Skeletal muscle tissue (tissue), 4 donors: ENCODE data around the gene EIF3A. TPM values are rescaled to one million over a fixed set of nuclear protein-coding genes. Genes with fewer than 3 reads are reported as not detected.
"Not testable (repeated sequence)": the region's sequence is repeated elsewhere in the genome, so short reads cannot be mapped to it uniquely, and the experiment has no call there.

Source experiments
- H3K27ac ChIP-seq: one replicate; pipeline ENCODE4 v1.7.0; 2013; ENCODE audit warnings: mild to moderate bottlenecking, low read depth, low read length, inconsistent platforms
- H3K27me3 ChIP-seq, 3 donors: one replicate each; pipeline ENCODE4 v1.7.0; 2013; ENCODE audit warnings: low read length in 3 of 3; ENCODE audit not compliant: control insufficient read depth in 3 of 3, insufficient read depth in 3 of 3
- H3K36me3 ChIP-seq, 3 donors: one replicate each; pipeline ENCODE4 v1.7.0; 2013; ENCODE audit warnings: low read length in 3 of 3; ENCODE audit not compliant: control insufficient read depth in 3 of 3, insufficient read depth in 3 of 3
- H3K4me1 ChIP-seq, 3 donors: one replicate each; pipeline ENCODE4 v1.7.0; 2013; ENCODE audit warnings: low read length in 3 of 3, mild to moderate bottlenecking in 3 of 3; ENCODE audit not compliant: control insufficient read depth in 3 of 3, insufficient read depth in 3 of 3
- H3K4me3 ChIP-seq, 3 donors: one replicate each; pipeline ENCODE4 v1.7.0; 2013; ENCODE audit warnings: low read length in 3 of 3
- H3K9ac ChIP-seq, 3 donors: one replicate each; pipeline ENCODE4 v1.7.0; 2013; ENCODE audit warnings: low read length in 3 of 3, mild to moderate bottlenecking in 3 of 3, moderate library complexity in 2 of 3, low read depth in 1 of 3
- H3K9me3 ChIP-seq, 3 donors: one replicate each; pipeline ENCODE4 v1.7.0; 2013; ENCODE audit warnings: low read length in 3 of 3; ENCODE audit not compliant: control insufficient read depth in 3 of 3
- total RNA-seq: library from RNA; depleted of rRNA; stranded (reverse); fragments of >200 nt; gene quantifications from one replicate; pipeline ENCODE4 v1.2.3, GENCODE V29; 2014
- donor health status: Osteomylitis.

The EIF3A gene
- total RNA-seq, 1 donor from 2014 or later, result 59.5 TPM

GRCh38 chr10:119101366-119102098 lies 20.9 kb upstream of the EIF3A start:
- Histone ChIP-seq H3K27ac (no peak overlapping the region), H3K4me3 (no peak overlapping the region)

DNA sequence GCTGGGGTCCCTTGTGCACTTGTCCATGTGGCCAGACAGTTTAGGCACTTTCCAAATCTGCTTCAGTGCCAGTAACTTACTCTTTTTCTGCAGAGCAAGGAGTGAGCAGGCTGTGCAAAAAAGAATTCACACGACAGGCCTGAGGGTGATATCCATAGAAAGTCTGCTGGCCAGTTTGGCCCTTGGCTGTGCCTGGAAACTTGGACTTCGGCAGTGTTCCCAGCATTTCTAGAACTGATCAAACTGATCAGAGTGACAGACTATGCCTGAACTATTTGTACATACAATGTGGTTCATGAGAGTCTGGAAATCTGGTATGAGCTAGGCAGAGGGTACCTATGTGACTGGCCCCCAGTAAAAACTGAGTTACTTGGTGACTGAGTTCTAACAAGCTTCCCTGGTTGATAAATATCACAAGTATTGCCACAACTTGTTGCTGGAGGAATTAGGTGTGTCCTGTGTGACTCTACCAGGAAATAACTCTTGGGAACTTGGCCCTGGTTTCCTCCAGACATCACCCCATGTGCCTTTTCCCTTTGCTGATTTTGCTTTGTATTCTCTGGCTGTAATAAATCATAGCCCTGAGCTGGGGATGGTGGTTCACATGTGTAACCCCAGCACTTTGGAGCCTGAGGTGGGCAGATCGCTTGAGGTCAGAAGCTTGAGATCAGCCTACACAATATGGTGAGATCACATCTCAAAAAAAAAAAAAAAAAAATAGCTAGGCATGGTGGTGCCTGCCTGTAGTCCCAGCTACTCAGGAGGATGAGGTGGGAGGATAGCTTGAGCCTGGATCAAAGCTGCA lies 20.0 kb upstream of the EIF3A start:
- no peaks in the 10 kb centered on the region for H3K36me3 ChIP-seq
- H3K9ac ChIP-seq, result no peak overlapping the region
- H3K27me3 ChIP-seq, result no peaks in the 10 kb centered on the region
- H3K27ac ChIP-seq, result no peak overlapping the region
- peaks cover 8 to 10% (median 9%) of the 10 kb centered on the region in 3 donors for H3K4me1 ChIP-seq
- H3K9me3 ChIP-seq, result no peaks in the 10 kb centered on the region
- no peak overlapping the region for H3K4me3 ChIP-seq

More at GRCh38 chr10:119101366-119102098, 20.9 kb upstream of the EIF3A start:
- no peaks in the 10 kb centered on the region for H3K9me3 ChIP-seq
- no peaks in the 10 kb centered on the region for H3K27me3 ChIP-seq
- no peak overlapping the region for H3K9ac ChIP-seq
- H3K4me1 ChIP-seq, result peaks cover 8 to 10% (median 9%) of the 10 kb centered on the region in 3 donors
- no peaks in the 10 kb centered on the region for H3K36me3 ChIP-seq

DNA sequence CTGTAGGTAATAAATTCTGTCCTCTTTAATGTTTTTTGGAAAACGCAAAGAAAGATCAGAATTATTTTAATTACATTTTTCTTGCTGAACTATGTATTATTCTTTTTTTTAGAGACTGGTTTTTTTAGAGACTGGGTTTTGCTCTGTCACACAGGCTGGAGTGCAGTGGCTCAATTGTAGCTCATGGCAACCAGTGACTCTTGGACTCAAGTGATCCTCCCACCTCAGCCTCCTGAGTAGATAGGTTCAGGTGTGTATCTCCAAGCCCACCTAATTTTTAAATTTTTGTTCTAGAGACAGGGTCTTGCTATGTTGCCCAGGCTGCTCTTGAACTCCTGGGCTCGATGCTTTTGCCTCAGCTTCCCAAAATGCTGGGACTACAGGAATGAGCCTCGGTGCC lies 18.0 kb upstream of the EIF3A start:
- H3K36me3 ChIP-seq, result no peaks in the 10 kb centered on the region
- H3K9ac ChIP-seq, result no peak overlapping the region
- H3K4me3 ChIP-seq, result no peak overlapping the region
- H3K9me3 ChIP-seq, result no peaks in the 10 kb centered on the region
- H3K27me3 ChIP-seq, result no peaks in the 10 kb centered on the region
- no peak overlapping the region for H3K27ac ChIP-seq
- peaks cover 0 to 3% (median 3%) of the 10 kb centered on the region in 3 donors for H3K4me1 ChIP-seq

GRCh38 chr10:119096641-119097415 lies 16.2 kb upstream of the EIF3A start:
- not testable (repeated sequence) for H3K4me1 ChIP-seq, H3K9ac ChIP-seq, H3K27ac ChIP-seq

GRCh38 chr10:119095640-119096039 lies 15.0 kb upstream of the EIF3A start:
- Histone ChIP-seq H3K36me3 (no peaks in the 10 kb centered on the region), H3K27ac (no peak overlapping the region), H3K4me1 (peaks cover 0 to 3% (median 3%) of the 10 kb centered on the region in 3 donors), H3K9me3 (no peaks in the 10 kb centered on the region), H3K27me3 (no peaks in the 10 kb centered on the region), H3K4me3 (no peak overlapping the region), H3K9ac (no peak overlapping the region)

More at GRCh38 chr10:119096641-119097415, 16.2 kb upstream of the EIF3A start:
- H3K36me3 ChIP-seq, H3K4me3 ChIP-seq, H3K9me3 ChIP-seq, H3K27me3 ChIP-seq: not testable (repeated sequence)

GRCh38 chr10:119090968-119091367 lies 10.4 kb upstream of the EIF3A start:
- H3K36me3 ChIP-seq, result no peaks in the 10 kb centered on the region
- no peak overlapping the region for H3K27ac ChIP-seq
- no peak overlapping the region for H3K9ac ChIP-seq
- no peaks in the 10 kb centered on the region for H3K9me3 ChIP-seq
- H3K4me3 ChIP-seq, result no peak overlapping the region
- H3K27me3 ChIP-seq, result no peaks in the 10 kb centered on the region
- H3K4me1 ChIP-seq, result no peaks in the 10 kb centered on the region

DNA sequence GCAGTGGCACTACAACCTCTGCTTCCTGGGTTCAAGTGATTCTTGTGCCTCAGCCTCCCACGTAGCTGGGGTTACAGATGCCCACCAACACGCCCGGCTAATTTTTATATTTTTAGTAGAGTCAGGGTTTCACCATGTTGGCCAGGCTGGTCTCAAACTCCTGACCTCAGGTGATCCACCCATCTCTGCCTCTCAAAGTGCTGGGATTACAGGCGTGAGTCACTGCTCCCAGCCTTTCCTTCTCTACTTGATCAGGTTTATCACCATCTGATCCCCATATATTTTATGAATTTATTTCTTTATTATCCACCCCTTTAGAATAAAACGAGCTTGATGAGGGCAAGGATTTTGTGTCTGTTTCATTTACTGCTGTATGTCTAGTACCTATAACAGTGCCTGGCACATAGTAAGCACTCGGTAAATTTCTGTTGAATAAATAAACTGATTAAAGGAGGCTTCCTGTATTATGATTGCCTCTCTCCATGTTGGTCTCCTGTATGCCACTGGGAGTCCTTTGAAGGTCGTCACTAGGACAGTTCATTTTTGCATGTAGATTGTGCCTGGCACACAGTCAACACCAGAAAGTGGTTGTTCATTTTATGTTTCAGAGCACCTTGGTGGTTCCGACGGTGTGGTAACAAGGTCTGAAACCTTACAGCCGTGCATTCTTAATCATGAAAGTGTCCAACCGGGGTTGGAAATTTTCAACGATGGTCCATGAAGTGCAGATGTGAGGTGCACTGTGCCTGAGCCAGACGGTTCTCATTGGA lies 9.6 kb upstream of the EIF3A start:
- no peaks in the 10 kb centered on the region for H3K27me3 ChIP-seq
- H3K4me1 ChIP-seq, result no peaks in the 10 kb centered on the region
- no peak overlapping the region for H3K27ac ChIP-seq
- no peak overlapping the region for H3K9ac ChIP-seq
- no peaks in the 10 kb centered on the region for H3K36me3 ChIP-seq
- no peaks in the 10 kb centered on the region for H3K9me3 ChIP-seq
- no peak overlapping the region for H3K4me3 ChIP-seq

DNA sequence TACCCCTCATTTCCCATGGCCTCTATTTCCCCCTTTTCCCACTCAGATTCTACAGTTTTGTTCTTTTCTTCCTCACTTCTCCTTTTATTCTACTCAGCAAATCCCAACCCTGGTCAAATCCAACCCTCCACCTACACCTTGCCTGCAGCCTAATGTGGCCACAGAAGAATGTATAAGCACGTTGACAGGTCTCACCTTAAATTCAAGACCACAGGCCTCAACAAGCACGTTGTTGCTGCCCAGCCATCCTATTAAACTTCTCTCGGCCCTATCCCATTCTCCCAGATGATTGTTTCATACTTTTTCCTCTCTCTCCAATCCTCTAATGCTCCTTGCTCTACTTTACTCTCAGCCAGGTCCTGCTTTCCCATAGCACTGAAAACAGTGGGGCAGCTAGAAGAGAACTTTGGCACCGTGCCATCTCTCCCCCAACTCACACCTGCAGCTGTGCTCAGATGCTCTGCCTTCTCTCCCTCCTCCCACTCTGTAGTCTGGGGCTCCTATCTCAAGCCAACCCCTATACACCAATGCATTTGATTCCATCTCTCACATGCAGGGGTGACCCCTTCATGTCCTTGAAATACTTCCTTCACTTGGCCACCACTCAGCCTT lies 6.8 kb upstream of the EIF3A start:
- Histone ChIP-seq H3K36me3 (no peaks in the 10 kb centered on the region), H3K4me3 (no peak overlapping the region), H3K9ac (no peak overlapping the region), H3K27ac (no peak overlapping the region), H3K4me1 (no peaks in the 10 kb centered on the region), H3K9me3 (no peaks in the 10 kb centered on the region), H3K27me3 (no peaks in the 10 kb centered on the region)

GRCh38 chr10:119084896-119085295 lies 4.3 kb upstream of the EIF3A start:
- no peaks in the 10 kb centered on the region for H3K27me3 ChIP-seq
- no peak overlapping the region for H3K27ac ChIP-seq
- H3K9ac ChIP-seq, result no peak overlapping the region
- H3K9me3 ChIP-seq, result no peaks in the 10 kb centered on the region
- no peak overlapping the region for H3K4me3 ChIP-seq
- peaks cover 0 to 2% (median 0%) of the 10 kb centered on the region in 3 donors for H3K4me1 ChIP-seq
- no peaks in the 10 kb centered on the region for H3K36me3 ChIP-seq
